ENCODE data around the gene VTN.

VTN gene

GRCh38 chr17:28331891-28332420 lies 38.2 kb downstream of the VTN start:
- no peak for TF ChIP-seq CTCF (conservative IDR thresholded peaks at IDR 0.05)
- no peak overlapping the region for H3K27ac ChIP-seq

GRCh38 chr17:28330671-28331070 lies 39.4 kb downstream of the VTN start:
- no peak for TF ChIP-seq CTCF (conservative IDR thresholded peaks at IDR 0.05)
- no peak overlapping the region for H3K27ac ChIP-seq

- no peak for TF ChIP-seq CTCF (conservative IDR thresholded peaks at IDR 0.05)
- H3K27ac ChIP-seq: peak overlapping the region; percentile 88
Observed at GRCh38 chr17:28328325-28328724, 41.8 kb downstream of the VTN start.

- peak; percentile 45 for TF ChIP-seq CTCF (conservative IDR thresholded peaks at IDR 0.05)
- H3K27ac ChIP-seq: peak overlapping the region; percentile 88
Observed at GRCh38 chr17:28327709-28328108, 42.4 kb downstream of the VTN start.

GRCh38 chr17:28327031-28327607 lies 43.0 kb downstream of the VTN start:
- peak overlapping the region; percentile 88 for H3K27ac ChIP-seq

GRCh38 chr17:28326114-28326513 lies 44.0 kb downstream of the VTN start:
- no peak for TF ChIP-seq CTCF (conservative IDR thresholded peaks at IDR 0.05)
- peak overlapping the region; percentile 88 for H3K27ac ChIP-seq

More at GRCh38 chr17:28327031-28327607, 43.0 kb downstream of the VTN start:
- no peak for TF ChIP-seq CTCF (conservative IDR thresholded peaks at IDR 0.05)

GRCh38 chr17:28325211-28325610 lies 44.9 kb downstream of the VTN start:
- TF ChIP-seq CTCF (conservative IDR thresholded peaks at IDR 0.05): no peak
- peak overlapping the region; percentile 88 for H3K27ac ChIP-seq

All from VCaP (cell line).